RPMI8226 (cell line): Measurements from ENCODE around the gene MLST8.
"Not testable (repeated sequence)": the region's sequence is repeated elsewhere in the genome, so short reads cannot be mapped to it uniquely, and the experiment has no call there.

Experiments used
- DNase-seq: peaks from one replicate; pipeline ENCODE4 v3.0.0-alpha.2; 2015

MLST8 gene

GRCh38 chr16:2250652-2251295, 45.5 kb downstream of the MLST8 start:
- DNase-seq: no peak

DNA sequence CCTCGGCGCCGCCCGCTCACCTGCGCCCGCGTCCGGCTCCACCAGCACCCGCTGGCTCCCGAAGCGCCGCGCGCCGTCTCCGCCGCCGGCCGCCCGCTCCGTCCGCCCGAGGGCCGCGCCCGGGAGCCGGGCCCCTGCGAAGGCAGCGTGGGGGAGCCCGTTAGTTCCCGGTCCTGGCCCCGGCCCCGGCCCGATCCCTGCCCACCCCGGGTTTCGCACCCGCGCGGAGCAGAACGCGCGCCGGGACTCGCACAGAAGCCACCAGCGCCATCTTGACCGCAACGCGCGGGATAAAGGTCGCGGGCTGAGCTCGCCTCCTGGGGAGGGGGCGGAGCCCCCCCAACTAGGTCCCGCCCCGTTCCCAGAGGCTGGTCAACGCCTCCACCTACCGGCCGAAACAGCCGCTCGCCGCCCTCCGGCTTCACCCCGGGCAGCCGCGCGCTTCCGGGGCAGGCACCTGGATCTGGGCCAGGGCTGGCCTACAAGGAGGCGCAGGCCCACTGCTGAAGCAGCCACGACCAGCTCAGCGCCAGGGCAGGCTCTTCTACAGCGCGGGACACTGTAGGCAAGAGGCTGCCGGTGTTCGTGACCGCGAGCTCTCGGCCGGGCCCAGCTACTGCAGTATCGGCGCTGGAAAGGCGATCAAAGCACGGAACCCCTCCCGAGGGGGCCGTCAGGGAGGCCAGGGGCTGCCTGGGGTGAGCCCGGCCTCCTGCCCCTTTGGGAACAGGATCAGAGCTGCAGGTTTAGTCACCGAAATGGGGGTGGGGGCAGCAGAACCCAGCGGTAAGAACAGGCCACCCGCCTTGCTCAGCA, 46.2 kb downstream of the MLST8 start, which contains the start of gene ECI1:
Gene ECI1, minus strand, starts transcription at position 292 of the 816 bp plus-strand sequence. Its CDS starts 21 bp downstream, at position 271.
- DNase-seq: peak; percentile 100

- DNase-seq: no peak
These were observed 47.5 kb downstream of the MLST8 start for GRCh38 chr16:2252806-2253148.

- DNase-seq: no peak
These were observed 48.0 kb downstream of the MLST8 start for GRCh38 chr16:2253293-2253692.

- no peak for DNase-seq
These were observed 51.4 kb downstream of the MLST8 start for GRCh38 chr16:2256531-2257140.

GRCh38 chr16:2257726-2258125, 52.5 kb downstream of the MLST8 start:
- DNase-seq: no peak

DNA sequence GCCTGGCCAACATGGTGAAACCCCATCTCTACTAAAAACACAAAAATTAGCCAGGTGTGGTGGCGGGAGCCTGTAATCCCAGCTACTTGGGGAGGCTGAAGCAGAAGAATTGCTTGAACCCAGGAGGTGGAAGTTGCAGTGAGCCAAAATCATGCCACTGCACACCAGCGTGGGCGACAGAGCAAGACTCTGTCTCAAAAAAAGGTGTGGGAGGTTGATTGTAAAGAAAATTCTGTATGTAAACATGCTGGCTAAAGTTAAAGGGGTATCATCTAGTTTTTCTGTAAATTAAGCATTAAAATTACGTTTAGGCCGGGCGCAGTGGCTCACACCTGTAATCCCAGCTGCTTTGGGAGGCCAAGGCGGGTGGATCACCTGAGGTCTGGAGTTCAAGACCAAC, 53.3 kb downstream of the MLST8 start:
- DNase-seq: not testable (repeated sequence)
